Measurements from ENCODE around the gene MRPL34. TPM values are rescaled to one million over a fixed set of nuclear protein-coding genes. Genes with fewer than 3 reads are reported as not detected.

MRPL34 gene
- total RNA-seq, 1 donor from 2014 or later = 91.0 TPM

DNA sequence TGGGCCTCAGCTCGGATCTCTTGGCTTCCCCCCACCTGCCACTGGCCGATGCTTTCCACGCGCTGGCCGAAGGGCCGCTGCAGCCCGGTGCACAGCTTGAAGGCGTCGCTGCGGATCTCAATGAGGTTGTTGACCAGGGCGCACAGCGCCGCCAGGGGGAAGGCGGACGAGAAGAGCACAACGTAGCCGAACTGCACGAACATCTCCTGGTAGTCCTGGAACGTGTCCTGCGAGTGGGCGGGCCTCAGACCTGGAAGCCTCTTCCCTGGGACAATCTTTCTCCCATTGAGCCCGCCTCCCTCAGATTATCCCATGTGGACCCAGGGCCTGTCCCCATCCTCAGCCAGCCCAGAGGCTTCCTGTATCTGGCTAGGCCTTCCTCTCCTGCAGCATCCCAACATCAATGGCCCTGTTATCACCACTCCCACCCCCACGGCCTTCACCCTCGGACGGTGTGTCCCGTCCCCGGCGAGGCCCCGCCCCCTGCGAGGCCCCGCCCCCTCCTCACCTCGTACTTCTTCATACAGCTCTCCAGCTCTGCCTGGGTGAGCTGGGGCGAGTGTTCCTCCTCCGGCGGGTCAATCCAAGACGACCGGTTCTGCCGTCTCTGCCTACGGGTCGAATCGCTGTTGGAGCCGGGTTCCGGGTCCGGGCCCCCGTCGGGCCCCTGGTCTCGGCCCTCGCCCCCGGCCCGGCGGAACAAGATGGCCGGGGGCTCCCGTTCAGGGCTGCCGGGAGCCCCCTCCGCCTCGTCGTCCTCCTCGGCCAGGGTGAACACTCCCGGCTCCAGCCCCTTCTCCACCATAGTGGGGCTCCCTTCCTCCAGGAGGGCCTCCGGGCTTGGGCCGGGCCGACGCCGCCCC is 22.2 kb downstream of the MRPL34 start:
- DNase-seq (ENCODE audit: extremely low read depth, low read depth, low spot score) = no peak

DNA sequence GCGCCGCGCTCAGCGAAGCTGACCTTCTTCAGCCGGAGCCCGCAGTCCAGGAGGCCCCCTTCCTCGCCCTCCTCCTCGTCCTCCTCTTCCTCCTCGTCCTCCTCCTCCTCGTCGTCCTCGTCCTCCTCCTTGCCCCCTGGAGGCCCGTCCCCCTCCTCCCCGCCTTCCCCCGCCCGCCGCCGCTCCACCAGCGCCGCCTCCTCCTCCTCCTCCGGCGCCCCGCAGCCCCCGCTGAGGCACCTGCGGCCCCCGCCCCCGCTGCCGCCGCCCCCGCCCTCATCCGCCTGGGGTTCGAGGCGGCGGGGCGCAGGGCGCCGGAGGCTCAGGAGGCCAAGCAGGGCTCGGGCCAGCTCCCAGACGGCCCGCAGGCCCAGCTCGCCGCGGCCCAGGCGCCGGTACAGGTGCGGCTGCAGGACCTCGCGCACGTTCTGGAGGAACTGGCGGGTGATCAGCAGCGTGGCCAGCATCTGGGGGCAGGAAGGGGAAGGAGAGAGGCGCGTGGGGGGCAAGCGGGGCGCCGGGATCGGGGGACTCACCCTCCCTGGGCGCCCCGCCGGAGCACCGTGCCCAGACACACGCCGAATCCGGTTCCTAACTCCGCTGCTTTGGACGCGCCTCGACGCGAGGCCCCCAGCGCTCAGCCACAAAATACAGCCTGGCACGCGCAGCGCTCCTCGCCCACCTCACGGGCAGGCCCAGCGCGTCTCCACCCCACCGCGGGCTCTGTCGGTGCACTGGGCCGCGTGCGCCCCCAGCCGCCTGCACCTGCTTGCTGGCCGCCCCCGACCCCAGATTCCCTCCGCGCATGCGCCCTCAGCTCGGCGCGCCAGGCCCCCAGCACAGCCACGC is 23.1 kb downstream of the MRPL34 start:
- DNase-seq (ENCODE audit: extremely low read depth, low read depth, low spot score) = no peak

DNA sequence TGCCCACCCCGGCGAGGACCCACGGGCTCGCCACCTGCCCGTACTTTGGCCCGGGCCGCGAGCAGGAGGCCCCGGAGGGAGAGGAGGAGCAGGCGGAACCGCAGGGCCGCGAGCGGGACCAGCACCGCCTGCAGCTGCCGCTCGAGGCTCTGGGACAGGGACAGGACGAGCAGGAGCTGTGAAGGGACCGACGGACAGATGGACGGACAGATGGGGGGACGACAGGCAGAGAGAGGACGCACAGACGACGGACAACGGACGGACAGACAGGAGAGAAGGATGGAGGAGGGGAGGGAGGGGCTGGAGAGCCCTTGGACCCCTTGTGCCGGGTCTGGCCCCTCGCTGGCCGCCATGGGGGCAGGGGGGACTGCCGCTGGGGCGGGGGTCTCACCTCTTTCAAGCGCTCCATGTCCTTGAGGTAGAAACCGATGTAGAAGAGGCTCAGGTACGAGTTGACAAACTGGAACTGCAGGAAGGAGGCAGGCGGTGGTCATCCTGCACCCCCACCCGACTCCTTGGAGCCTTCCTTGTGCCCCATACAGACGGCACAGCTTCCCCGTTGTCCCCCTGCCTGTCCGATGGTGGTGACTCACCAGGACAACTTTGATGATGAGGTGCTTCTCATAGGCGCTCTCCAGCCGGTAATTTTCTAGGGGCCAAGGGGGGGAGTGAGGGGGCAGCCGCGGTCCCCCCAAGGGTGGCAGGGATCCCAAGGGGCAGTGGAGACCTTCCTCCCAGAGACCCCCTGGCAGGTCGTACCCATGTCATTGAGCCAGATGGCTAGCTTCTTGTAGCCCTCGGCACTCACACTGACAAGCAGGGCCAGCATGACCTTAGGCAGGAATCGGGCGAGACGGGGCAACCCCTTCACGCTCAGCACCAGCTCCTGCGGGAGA is 23.9 kb downstream of the MRPL34 start:
- DNase-seq (ENCODE audit: extremely low read depth, low read depth, low spot score) = no peak

DNA sequence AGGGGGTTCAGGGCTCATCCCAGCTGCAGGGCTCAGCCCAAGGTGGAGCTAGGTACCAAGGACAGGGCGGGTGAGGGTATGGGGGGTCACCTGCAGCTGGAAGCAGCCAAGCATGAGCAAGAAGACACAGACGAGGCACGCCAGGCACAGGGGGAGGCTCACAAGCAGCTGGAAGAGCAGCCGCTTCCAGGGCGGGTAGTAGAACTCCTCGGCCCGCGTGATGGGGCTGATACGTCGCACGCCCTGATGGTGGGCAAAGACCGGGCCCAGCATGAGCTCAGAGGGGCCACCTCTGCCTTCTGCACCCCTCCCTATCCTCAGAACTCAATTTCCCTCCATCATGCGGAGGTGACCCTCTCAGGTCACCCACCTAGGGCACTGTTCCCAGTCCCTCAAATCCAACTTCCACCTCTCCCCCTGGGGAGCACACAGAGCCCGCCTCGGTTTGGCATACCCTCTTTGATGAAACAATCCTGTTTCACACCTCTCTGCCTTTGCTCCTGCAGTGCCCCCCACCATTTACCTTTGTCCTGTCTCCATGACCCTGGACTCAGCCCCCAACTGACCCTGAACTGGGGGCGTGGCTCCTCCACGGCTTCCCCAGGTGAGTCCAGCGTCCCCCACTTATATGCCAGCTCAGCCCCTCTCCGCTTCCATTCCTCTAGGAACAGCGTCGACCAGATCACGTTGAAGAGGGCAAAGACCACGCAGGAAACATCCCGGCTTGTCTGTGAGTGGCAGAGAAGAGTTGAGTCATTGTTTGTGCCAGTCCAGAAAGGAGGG is 24.8 kb downstream of the MRPL34 start:
- DNase-seq (ENCODE audit: extremely low read depth, low read depth, low spot score) = no peak

DNA sequence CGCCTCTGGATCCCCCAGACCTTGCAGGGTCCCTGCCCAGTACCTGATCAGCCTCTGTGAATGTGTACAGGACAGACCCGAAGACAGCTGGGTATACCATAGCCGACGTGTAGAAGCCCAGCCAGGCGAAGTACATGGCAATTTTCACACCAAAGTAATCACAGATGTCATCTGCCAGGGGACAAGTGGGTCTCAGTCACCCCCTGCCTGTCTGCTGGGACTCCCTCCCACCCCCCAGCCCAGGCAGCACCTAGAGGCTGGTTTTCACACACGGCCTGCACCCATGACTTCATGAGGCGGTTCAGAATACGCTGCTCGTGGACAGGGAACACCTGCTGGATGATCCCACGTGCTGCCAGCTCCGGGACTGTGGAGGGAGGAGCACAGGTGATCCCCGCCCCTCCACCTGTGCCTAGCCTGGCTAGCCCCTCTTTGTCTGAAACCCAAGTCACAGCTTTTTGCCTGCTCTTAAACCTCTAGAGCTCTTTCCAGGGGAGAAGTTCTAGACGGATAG is 25.4 kb downstream of the MRPL34 start:
- DNase-seq (ENCODE audit: extremely low read depth, low read depth, low spot score) = no peak

DNA sequence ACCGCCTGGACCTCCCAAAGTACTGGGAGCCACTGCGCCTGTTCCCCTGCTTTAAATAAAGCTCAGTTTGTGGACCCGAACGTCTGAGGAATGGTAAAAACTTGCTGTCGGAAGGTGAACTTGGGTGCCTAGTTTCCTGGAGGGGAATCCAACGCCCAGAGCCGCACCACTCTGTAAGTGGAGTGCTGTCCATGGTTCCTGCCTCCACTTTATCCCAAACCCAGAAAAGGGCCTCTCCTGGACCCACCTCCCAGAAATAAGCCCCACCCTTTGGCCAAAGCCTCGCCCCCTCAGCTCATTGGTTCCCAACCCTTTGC is 26.6 kb downstream of the MRPL34 start:
- DNase-seq (ENCODE audit: extremely low read depth, low read depth, low spot score) = no peak

DNA sequence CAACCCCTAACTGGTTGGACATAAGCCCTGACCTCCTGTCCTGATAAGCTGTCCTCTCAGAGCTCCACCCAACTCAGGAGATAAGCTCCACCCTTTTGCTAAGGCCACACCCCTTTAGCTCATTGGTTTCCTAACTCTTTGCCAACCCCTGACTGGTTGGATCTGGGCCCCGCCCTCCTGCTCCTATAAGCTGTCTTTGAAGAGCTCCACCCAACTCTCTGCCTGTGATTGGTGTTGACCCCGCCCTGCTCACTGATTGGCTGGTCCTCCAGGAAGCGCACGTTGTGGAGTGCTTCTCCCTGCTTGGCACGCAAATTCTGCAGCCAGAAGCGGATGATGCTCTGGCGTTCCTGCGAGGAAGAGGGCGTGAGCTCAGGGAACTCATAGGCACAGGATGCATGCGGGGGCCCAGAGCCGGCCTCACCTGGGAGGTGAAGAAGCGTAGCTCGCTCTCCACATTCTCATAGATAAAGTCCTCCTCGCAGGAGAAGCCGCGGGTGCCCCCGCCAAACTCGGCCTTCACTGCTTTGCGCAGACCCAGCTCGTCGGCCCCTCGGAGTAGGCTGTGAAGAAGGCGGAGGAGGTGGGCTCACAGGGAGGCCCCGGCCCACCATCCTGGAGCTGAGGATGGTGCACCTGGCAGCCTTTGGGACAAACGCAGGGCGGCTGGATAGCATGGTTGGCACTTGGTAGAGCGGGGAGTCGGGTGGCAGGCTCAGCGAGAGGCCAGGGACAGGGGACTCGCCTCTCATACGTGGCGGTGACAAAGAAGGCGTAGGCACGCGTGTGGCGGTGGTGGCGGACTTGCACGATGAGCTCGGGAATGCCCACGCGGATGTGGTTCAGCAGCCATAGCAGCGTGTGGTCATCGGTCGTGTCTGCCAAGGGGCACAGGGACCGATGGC is 27.3 kb downstream of the MRPL34 start:
- no peak for DNase-seq (ENCODE audit: extremely low read depth, low read depth, low spot score)

DNA sequence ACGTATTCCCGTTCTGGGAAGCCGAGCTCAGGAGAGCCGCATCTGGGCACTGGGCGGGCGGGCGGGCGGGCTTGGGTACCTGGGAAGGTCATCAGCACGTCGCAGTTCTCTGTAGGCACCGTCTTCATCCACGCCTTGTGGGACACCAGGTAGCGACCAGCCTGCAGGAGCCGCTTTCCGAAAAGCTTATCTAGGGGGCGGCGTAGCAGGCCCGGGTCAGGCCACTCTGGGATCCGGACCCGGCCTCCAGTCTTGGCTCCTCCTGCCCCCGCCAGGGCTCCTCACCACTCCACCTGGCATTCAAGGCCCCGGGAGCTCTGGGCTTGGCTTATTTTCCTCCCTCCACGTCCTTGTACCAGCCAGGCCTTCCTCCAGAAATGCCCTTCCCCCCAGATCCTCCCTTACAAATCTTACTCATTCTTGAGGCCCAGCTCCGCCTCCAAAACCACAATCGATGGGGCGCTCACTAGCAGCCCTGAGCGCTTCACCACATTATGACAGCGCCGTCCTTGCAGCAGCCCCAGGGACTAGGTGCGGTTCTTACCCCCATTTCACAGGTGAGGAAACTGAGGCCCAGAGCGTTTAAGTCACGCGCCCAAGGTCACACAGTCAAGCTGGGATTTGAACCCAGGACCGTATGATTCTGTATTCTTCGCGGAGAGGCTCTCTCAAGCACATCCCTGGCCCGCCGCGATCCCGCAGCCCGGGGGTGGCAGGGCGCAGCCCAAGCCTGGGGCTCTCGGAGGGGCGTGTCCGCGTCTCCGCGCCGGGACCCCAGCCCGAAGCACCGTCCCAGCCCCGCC is 28.1 kb downstream of the MRPL34 start:
- no peak for DNase-seq (ENCODE audit: extremely low read depth, low read depth, low spot score)

DNA sequence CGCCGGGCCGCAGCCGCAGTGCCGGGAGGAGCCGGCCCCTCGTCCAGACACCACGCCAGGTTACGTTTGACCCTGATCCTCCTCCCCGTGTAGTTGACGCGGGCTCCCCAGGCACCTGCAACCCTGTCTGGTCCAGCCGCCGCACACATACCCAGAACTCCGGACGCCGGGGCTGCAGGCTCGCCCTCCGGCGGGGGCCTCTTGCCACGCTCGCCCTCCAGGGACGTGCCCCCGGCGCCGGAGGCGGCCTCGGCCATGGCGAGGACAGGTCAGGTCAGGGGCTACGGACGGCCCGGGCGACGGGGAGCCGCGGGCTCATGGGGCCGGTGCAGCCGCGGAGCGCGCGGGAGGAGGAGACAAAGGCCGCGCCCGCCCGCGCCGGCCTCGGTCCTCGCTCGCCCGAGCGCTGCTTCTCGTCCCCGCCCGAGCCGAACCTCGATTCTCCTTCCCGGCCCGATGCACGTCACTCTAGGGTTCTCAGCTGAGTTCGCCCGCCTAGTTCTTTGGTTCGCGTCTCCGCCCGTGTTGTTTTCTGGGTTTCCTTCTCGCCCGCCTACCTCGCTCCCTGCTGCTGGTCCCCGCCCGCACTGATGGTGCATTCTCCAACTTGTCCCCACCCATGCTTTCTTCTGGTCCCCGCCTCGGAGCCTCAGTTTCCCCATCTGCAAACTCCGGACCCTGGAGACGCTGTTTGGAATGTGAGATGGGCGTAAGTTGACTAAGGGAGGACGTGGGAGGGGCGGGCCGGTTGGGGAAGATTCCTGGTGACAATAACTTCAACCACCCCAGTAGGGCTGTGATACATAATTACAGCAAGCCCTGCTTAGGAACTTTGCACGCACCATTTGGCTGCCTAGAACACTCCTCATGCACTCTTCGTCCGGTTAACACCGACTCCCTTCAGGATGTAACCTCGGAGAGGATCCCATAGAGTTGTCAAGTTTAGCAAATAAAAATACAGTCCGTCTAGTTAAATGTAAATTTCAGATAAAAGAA is 29.0 kb downstream of the MRPL34 start, which contains the start of gene ANO8:
TSS of gene ANO8 (minus strand) at position 442 of the 996 bp plus-strand sequence. CDS start at position 257, 185 bp downstream.
- DNase-seq (ENCODE audit: extremely low read depth, low read depth, low spot score) = peak; percentile 85

DNA sequence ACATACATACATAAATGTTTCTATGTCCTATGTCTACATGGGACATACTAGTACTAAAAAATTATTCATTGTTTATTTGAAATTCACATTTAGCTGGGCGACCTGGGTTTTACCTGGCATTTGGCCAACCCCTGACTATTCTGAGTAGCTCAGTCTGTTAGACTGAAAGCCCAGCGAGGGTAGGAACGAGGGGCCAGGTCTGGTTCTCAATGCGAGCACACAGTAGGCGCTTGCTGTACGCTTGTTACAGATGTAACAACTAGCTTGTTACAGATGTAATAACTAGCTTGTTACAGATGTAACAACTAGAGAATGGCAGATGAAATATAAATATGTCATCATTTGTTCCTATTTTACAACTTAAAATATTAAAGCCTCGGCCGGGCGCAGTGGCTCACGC is 29.9 kb downstream of the MRPL34 start:
- DNase-seq (ENCODE audit: extremely low read depth, low read depth, low spot score) = no peak

DNA sequence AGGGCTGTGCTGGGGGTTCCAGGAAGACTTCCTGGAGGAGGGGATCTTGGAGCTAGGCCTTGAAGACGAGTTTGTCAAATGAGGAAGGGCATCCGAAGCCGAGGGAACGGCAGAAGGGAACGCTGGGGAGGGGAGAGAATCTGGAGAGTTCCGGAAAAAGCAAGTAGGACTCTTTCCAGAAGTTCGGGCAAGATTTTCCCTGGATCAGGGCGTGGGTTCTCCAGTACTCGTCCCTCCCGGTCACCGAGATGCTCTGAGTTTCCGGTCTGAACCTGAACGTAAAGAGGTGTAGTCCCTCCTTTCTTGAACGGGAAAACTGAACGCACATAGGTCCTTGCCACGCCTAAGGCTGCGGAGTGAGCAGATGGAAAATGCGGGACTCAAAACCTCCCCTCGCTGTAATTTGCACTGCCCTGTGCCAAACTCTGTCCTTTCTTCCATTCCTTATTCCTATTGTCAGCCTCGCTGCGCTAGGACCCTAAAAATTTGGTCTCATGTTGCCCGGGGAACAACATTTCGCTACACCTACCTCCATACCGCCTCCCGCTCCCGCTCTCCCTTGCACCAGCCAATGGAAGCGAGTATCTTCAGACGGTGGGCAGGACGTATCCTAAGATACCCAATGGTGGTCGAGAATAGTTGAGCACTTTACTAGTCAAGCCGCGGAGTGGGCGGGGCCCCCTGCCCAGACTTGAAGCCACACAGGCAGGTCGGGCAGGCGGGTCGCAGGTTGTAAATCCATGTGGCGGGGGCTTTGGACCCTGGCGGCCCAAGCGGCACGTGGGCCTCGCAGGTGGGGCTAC is 31.4 kb downstream of the MRPL34 start, which contains the start of gene GTPBP3:
TSS of gene GTPBP3 (plus strand) at position 682 of the 803 bp plus-strand sequence. CDS start at position 741, 59 bp downstream.
- DNase-seq (ENCODE audit: extremely low read depth, low read depth, low spot score) = peak; percentile 97

DNA sequence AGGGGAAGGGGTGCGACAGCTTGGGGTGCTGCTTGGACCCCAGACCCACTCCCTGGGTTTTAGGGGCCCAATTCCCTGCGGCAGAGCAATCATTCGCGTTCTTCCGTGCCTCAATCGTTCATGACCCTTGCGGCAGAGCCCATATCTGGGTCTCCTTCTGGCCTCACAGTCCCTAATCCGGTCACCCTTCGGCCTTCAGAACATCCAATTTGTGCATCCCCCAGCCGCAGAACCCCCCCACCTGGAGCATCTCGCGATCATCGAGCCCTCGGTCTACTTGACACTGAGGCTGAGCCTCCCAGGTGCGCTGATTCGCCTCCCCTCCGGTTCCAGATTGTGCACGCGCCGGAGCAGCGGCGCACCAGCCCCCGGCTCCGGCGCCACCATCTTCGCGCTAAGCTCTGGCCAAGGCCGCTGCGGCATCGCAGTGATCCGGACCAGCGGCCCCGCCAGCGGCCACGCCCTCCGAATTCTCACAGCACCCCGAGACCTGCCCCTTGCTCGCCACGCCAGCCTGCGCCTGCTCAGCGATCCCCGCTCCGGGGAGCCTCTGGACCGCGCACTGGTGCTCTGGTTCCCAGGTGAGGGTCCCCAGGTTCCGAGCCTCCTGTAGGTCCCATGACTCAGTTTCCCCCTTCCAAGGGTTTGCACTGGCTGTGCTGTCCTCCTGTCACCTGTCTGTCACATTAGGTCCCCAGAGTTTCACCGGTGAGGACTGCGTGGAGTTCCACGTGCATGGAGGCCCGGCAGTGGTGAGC is 32.2 kb downstream of the MRPL34 start:
- no peak for DNase-seq (ENCODE audit: extremely low read depth, low read depth, low spot score)

DNA sequence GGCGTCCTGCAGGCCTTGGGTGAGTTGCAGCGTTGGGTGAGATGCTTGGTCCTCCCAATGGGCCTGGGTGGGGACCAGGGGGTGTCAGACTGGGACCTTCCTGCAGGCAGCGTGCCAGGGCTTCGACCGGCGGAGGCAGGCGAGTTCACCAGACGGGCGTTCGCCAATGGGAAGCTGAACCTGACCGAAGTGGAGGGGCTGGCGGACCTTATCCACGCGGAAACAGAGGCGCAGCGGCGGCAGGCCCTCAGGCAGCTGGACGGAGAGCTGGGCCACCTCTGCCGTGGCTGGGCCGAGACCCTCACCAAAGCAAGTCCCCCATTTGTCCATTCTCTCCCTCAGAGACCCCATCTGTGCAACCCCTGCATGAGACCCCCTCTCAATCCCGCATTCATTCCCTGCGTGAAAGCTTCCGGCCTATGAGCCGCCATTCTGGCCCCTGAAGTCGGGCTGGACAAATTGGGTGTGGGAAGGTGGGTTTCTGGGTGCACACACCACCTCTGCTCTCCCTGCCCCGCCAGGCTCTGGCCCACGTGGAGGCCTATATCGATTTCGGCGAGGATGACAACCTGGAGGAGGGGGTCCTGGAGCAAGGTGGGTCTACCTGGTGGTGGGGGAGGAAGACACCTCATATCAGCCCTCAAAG is 32.9 kb downstream of the MRPL34 start:
- DNase-seq (ENCODE audit: extremely low read depth, low read depth, low spot score) = no peak

DNA sequence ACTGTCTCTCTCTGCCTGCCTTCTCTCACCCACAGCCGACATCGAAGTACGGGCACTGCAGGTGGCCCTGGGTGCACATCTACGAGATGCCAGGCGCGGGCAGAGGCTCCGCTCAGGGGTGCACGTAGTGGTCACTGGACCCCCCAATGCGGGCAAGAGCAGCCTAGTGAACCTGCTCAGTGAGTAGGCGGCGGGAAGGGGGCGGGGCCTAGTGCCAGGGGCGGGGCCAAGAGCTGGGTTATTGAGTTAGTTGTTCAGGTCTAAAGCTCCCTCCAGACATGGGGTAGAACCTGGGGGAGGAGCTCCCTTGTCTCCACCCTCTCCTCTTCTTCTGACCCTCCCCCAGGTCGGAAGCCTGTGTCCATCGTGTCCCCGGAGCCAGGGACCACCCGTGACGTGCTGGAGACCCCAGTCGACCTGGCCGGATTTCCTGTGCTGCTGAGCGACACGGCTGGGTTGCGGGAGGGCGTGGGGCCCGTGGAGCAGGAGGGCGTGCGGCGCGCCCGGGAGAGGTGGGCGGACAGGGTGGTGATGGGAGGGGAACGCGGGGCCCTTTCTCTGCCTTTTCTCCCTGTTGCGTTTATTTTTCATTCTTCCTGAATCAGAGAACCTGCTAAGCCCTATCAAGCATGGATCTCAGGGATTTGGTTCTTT is 33.5 kb downstream of the MRPL34 start:
- no peak for DNase-seq (ENCODE audit: extremely low read depth, low read depth, low spot score)
